Spinal cord (tissue), 10 donors: ENCODE measurements around the gene CFLAR. TPM values are rescaled to one million over a fixed set of nuclear protein-coding genes. Genes with fewer than 3 reads are reported as not detected.
"Not testable (repeated sequence)": the region's sequence is repeated elsewhere in the genome, so short reads cannot be mapped to it uniquely, and the experiment has no call there.

Experiments used
- DNase-seq, 6 donors: peaks; one replicate each; pipeline versions ENCODE4 v3.0.0 to v3.0.0-alpha.2; 2013 to 2015; ENCODE audit warnings: low spot score in 6 of 6, low read depth in 4 of 6
- H3K27ac ChIP-seq: one replicate; pipeline ENCODE4 v1.5.1; 2013; ENCODE audit warnings: low read depth, low read length, control low read depth
- H3K27me3 ChIP-seq: one replicate; pipeline ENCODE4 v1.6.1; 2013; ENCODE audit warnings: low read length; ENCODE audit not compliant: control insufficient read depth, insufficient read depth
- H3K36me3 ChIP-seq: one replicate; pipeline ENCODE4 v1.6.1; 2013; ENCODE audit warnings: low read length; ENCODE audit not compliant: control insufficient read depth, insufficient read depth
- H3K4me1 ChIP-seq: one replicate; pipeline ENCODE4 v1.6.1; 2013; ENCODE audit warnings: low read length; ENCODE audit not compliant: control insufficient read depth, insufficient read depth
- H3K4me3 ChIP-seq: one replicate; pipeline ENCODE4 v1.5.1; 2013; ENCODE audit warnings: low read depth, low read length, control low read depth
- H3K9me3 ChIP-seq: one replicate; pipeline ENCODE4 v1.6.1; 2013; ENCODE audit warnings: low read length; ENCODE audit not compliant: control insufficient read depth, insufficient read depth
- WGBS: methylation state at CpG from one replicate; pipeline ENCODE4 v1.1.5; 2013; ENCODE audit warnings: missing lambda C conversion rate; ENCODE audit not compliant: insufficient coverage; 5-methylcytosine and 5-hydroxymethylcytosine counted together
- polyA plus RNA-seq, 2 donors: library from polyadenylated mRNA; unstranded; fragments of 120-200 nt; gene quantifications; one replicate each; pipeline ENCODE4 v1.2.1, GENCODE V29; 2013; ENCODE audit not compliant: insufficient read length in 2 of 2
- total RNA-seq, 2 donors: library from RNA; depleted of rRNA in 1 of 2; stranded (reverse); fragments of 120-200 nt in 1 of 2; fragments of >200 nt in 1 of 2; gene quantifications; one replicate each; pipeline versions ENCODE4 v1.2.3 to v1.2.4, GENCODE V29; 2013 to 2014
- donor health status: healthy.

Gene CFLAR
- total and polyA plus RNA-seq, 4 donors: 28.2 to 81.9 (median 57.6) TPM

- Histone ChIP-seq H3K4me3 (no peak overlapping the region), H3K27ac (no peak overlapping the region), H3K4me1 (peaks cover 5% of the 10 kb centered on the region), H3K36me3 (peaks cover 7% of the 10 kb centered on the region), H3K9me3 (no peaks in the 10 kb centered on the region), H3K27me3 (no peaks in the 10 kb centered on the region)
- WGBS: 83% methylated on average over 3 of the region's 3 CpGs
- no peak for DNase-seq
Measured at GRCh38 chr2:201130524-201131186, 14.7 kb downstream of the CFLAR start.

- no CpG with 5 or more reads among the region's 1 CpG for WGBS
- peaks cover 21% of the 10 kb centered on the region for H3K36me3 ChIP-seq
Measured at GRCh38 chr2:201132518-201132917, 16.6 kb downstream of the CFLAR start.

GRCh38 chr2:201135386-201135785, 19.4 kb downstream of the CFLAR start:
- DNase-seq: no peak
- no peak overlapping the region for H3K4me3 ChIP-seq
- H3K27ac ChIP-seq: no peak overlapping the region
- no peaks in the 10 kb centered on the region for H3K9me3 ChIP-seq
- peaks cover 37% of the 10 kb centered on the region for H3K36me3 ChIP-seq
- WGBS: 90% methylated on average over 2 of the region's 4 CpGs
- H3K4me1 ChIP-seq: no peaks in the 10 kb centered on the region
- no peaks in the 10 kb centered on the region for H3K27me3 ChIP-seq

More at GRCh38 chr2:201132518-201132917, 16.6 kb downstream of the CFLAR start:
- H3K9me3 ChIP-seq: no peaks in the 10 kb centered on the region
- no peaks in the 10 kb centered on the region for H3K4me1 ChIP-seq
- H3K4me3 ChIP-seq: no peak overlapping the region
- no peak for DNase-seq
- no peak overlapping the region for H3K27ac ChIP-seq
- no peaks in the 10 kb centered on the region for H3K27me3 ChIP-seq

- peaks cover 37% of the 10 kb centered on the region for H3K36me3 ChIP-seq
- no peak overlapping the region for H3K27ac ChIP-seq
Measured at GRCh38 chr2:201136889-201137321, 20.9 kb downstream of the CFLAR start.

GRCh38 chr2:201137505-201138400, 21.8 kb downstream of the CFLAR start:
- Histone ChIP-seq H3K36me3 (peaks cover 41% of the 10 kb centered on the region), H3K4me3 (no peak overlapping the region), H3K27me3 (no peaks in the 10 kb centered on the region), H3K27ac (no peak overlapping the region), H3K4me1 (no peaks in the 10 kb centered on the region), H3K9me3 (no peaks in the 10 kb centered on the region)
- DNase-seq: no peak
- WGBS: 98% methylated on average over 27 of the region's 28 CpGs

More at GRCh38 chr2:201136889-201137321, 20.9 kb downstream of the CFLAR start:
- WGBS: 84% methylated on average over 2 of the region's 3 CpGs
- no peak overlapping the region for H3K4me3 ChIP-seq
- DNase-seq: no peak
- H3K27me3 ChIP-seq: no peaks in the 10 kb centered on the region
- no peaks in the 10 kb centered on the region for H3K9me3 ChIP-seq
- no peaks in the 10 kb centered on the region for H3K4me1 ChIP-seq

GRCh38 chr2:201138401-201138970, 22.5 kb downstream of the CFLAR start:
- H3K27me3 ChIP-seq: no peaks in the 10 kb centered on the region
- H3K4me1 ChIP-seq: no peaks in the 10 kb centered on the region
- WGBS: 97% methylated on average over 9 of the region's 15 CpGs
- H3K9me3 ChIP-seq: no peaks in the 10 kb centered on the region
- H3K36me3 ChIP-seq: peaks cover 39% of the 10 kb centered on the region
- no peak overlapping the region for H3K4me3 ChIP-seq
- H3K27ac ChIP-seq: no peak overlapping the region
- DNase-seq: no peak

GRCh38 chr2:201138986-201139781, 23.2 kb downstream of the CFLAR start:
- not testable (repeated sequence) for H3K27ac ChIP-seq, H3K9me3 ChIP-seq, H3K4me3 ChIP-seq, H3K27me3 ChIP-seq, DNase-seq, H3K4me1 ChIP-seq
- 66% methylated on average over 5 of the region's 14 CpGs for WGBS
- peaks cover 38% of the 10 kb centered on the region for H3K36me3 ChIP-seq

GRCh38 chr2:201139836-201140604, 24.1 kb downstream of the CFLAR start:
- Histone ChIP-seq H3K4me1 (no peaks in the 10 kb centered on the region), H3K9me3 (no peaks in the 10 kb centered on the region), H3K27me3 (no peaks in the 10 kb centered on the region), H3K36me3 (peaks cover 40% of the 10 kb centered on the region), H3K4me3 (no peak overlapping the region), H3K27ac (no peak overlapping the region)
- no peak for DNase-seq
- 33% methylated on average over 23 of the region's 34 CpGs for WGBS
